Progenitor cell of endocrine pancreas (in vitro differentiated cells): ENCODE results near the gene LSAMP. TPM values are rescaled to one million over a fixed set of nuclear protein-coding genes. Genes with fewer than 3 reads are reported as not detected.

ENCODE experiments used
- DNase-seq: peaks from one replicate; pipeline ENCODE4 v3.0.0; 2021; ENCODE audit warnings: low spot score; ENCODE audit not compliant: unreplicated experiment
- H3K27ac Mint-ChIP-seq: 2 replicates; pipeline ENCODE4 v1.8.0; 2021; ENCODE audit warnings: mild to moderate bottlenecking, moderate library complexity, mixed read lengths
- H3K27me3 Mint-ChIP-seq: 2 replicates; pipeline ENCODE4 v1.8.0; 2021; ENCODE audit warnings: mixed read lengths
- H3K36me3 Mint-ChIP-seq: 2 replicates; pipeline ENCODE4 v1.8.0; 2022; ENCODE audit warnings: mixed read lengths; ENCODE audit not compliant: insufficient read depth
- H3K4me1 Mint-ChIP-seq: 2 replicates; pipeline ENCODE4 v1.8.0; 2021; ENCODE audit warnings: low read depth, mixed read lengths
- H3K4me3 Mint-ChIP-seq: 2 replicates; pipeline ENCODE4 v1.8.0; 2021; ENCODE audit warnings: low read depth, mild to moderate bottlenecking, moderate library complexity, mixed read lengths
- H3K9me3 Mint-ChIP-seq: 2 replicates; pipeline ENCODE4 v1.8.0; 2021; ENCODE audit warnings: low read depth, mixed read lengths
- total RNA-seq: library from RNA; stranded (reverse); gene quantifications from 2 replicates; pipeline ENCODE4 v1.2.1, GENCODE V29; 2021
- TF ChIP-seq, protein P1 (sequence below): fragments of 200-600 bp; sonication (generic); IDR thresholded peaks from one replicate; pipeline ENCODE4 v1.5.0; 2021; ENCODE audit warnings: antibody characterized with exemption, mild to moderate bottlenecking; ENCODE audit not compliant: unreplicated experiment

The LSAMP gene
- total RNA-seq, 1 donor from 2014 or later: 20.7 TPM

- Mint-ChIP-seq H3K27me3 (no peaks in the 10 kb centered on the region), H3K9me3 (no peaks in the 10 kb centered on the region), H3K36me3 (no peaks in the 10 kb centered on the region), H3K4me3 (no peak overlapping the region), H3K4me1 (peaks cover 3% of the 10 kb centered on the region), H3K27ac (no peak overlapping the region)
- TF ChIP-seq, protein P1, sequence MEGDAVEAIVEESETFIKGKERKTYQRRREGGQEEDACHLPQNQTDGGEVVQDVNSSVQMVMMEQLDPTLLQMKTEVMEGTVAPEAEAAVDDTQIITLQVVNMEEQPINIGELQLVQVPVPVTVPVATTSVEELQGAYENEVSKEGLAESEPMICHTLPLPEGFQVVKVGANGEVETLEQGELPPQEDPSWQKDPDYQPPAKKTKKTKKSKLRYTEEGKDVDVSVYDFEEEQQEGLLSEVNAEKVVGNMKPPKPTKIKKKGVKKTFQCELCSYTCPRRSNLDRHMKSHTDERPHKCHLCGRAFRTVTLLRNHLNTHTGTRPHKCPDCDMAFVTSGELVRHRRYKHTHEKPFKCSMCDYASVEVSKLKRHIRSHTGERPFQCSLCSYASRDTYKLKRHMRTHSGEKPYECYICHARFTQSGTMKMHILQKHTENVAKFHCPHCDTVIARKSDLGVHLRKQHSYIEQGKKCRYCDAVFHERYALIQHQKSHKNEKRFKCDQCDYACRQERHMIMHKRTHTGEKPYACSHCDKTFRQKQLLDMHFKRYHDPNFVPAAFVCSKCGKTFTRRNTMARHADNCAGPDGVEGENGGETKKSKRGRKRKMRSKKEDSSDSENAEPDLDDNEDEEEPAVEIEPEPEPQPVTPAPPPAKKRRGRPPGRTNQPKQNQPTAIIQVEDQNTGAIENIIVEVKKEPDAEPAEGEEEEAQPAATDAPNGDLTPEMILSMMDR: no peak
- DNase-seq: no peak
Measured at GRCh38 chr3:116188231-116188785, 257.0 kb downstream of the LSAMP start.

DNA sequence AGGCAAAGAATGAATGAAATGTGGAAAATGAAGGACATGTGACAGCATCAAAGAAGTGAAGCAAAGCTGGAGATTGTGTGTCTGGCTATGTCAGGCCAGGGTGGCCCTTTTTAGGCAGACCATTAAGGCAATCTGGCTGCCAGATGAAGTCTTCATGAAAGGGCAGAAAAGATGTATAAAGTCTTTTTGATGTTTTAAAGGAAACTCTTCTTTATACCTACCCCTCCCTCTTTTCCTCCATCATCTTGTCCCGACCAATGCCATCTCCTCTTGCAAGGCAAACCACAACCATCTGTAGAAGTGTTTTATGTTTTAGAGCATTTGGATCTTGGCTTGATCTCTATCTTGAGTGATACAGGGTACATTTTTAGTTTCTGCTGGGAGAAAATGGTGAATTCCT is 259.2 kb downstream of the LSAMP start:
- Mint-ChIP-seq H3K9me3 (no peaks in the 10 kb centered on the region), H3K27me3 (no peaks in the 10 kb centered on the region), H3K27ac (no peak overlapping the region), H3K36me3 (no peaks in the 10 kb centered on the region), H3K4me1 (peaks cover 3% of the 10 kb centered on the region), H3K4me3 (no peak overlapping the region)
- DNase-seq: no peak
- TF ChIP-seq, protein P1: no peak

GRCh38 chr3:116181159-116181558 is 264.1 kb downstream of the LSAMP start:
- Mint-ChIP-seq H3K4me1 (no peaks in the 10 kb centered on the region), H3K27ac (no peak overlapping the region), H3K4me3 (no peak overlapping the region), H3K27me3 (no peaks in the 10 kb centered on the region), H3K36me3 (no peaks in the 10 kb centered on the region), H3K9me3 (no peaks in the 10 kb centered on the region)
- no peak for DNase-seq
- TF ChIP-seq, protein P1: no peak

DNA sequence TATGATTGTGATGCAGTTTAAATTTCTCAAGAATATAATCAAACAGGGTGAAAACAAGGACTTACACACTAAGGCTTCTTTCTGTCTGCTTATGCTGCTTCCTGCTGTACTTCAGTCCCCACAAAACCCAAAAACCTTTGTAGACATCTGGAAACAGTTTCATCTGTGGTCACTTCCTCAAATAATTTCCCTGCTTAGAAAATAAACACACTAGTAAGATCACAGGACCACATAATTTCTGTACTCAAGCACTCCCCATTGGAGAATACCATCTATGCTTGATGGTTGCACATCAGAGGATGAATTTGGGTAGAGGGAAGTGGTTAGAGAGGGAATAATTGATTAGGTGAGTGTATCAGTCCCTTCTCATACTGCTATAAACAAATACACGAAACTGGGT is 266.2 kb downstream of the LSAMP start:
- DNase-seq: no peak
- H3K36me3 Mint-ChIP-seq: no peaks in the 10 kb centered on the region
- H3K4me1 Mint-ChIP-seq: no peaks in the 10 kb centered on the region
- TF ChIP-seq, protein P1: no peak
- no peak overlapping the region for H3K4me3 Mint-ChIP-seq
- H3K27ac Mint-ChIP-seq: no peak overlapping the region
- H3K9me3 Mint-ChIP-seq: no peaks in the 10 kb centered on the region
- H3K27me3 Mint-ChIP-seq: no peaks in the 10 kb centered on the region

DNA sequence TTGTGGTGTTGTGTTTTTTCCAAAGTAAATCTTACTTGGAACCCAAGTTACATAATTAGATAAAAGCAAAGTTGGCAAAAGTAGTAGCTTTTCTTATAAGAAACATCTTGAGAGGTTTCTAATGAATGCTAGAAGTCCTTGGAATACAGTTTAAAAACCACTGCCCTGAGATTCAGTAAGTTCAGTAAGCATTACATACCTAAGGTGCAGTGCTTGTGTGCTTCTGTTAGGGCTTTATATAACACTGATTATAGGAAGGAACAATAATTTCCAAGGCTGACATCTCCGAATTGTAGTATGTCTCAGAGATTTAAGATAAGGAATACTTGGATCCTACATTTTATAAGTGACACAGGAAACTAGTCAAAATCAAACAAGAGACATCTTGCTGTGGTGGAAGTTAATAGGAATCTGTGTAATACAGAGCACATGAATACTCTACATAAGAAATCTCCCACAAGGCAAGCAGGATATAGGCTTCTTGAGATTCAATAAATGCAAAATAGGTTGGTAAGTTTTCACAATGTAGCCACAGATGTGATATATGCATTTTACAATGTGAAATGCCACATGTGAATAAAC is 268.2 kb downstream of the LSAMP start:
- H3K27me3 Mint-ChIP-seq: no peaks in the 10 kb centered on the region
- no peak for DNase-seq
- TF ChIP-seq, protein P1: no peak
- H3K27ac Mint-ChIP-seq: no peak overlapping the region
- no peaks in the 10 kb centered on the region for H3K9me3 Mint-ChIP-seq
- H3K4me1 Mint-ChIP-seq: no peaks in the 10 kb centered on the region
- no peaks in the 10 kb centered on the region for H3K36me3 Mint-ChIP-seq
- no peak overlapping the region for H3K4me3 Mint-ChIP-seq
